Astrocyte (in vitro differentiated cells and primary cell): ENCODE results near the gene PEAK1.

ENCODE experiments used
- EZH2 ChIP-seq: IDR thresholded peaks from 2 replicates; pipeline ENCODE4 v1.6.1; 2012; ENCODE audit warnings: mild to moderate bottlenecking, low read length, inconsistent platforms; ENCODE audit not compliant: insufficient read depth
- TF ChIP-seq, protein P1 (sequence below): IDR thresholded peaks from 2 replicates; pipeline ENCODE4 v1.5.1; 2011; ENCODE audit warnings: low read depth, mild to moderate bottlenecking, inconsistent platforms, low read length, moderate library complexity; ENCODE audit not compliant: insufficient read depth

DNA sequence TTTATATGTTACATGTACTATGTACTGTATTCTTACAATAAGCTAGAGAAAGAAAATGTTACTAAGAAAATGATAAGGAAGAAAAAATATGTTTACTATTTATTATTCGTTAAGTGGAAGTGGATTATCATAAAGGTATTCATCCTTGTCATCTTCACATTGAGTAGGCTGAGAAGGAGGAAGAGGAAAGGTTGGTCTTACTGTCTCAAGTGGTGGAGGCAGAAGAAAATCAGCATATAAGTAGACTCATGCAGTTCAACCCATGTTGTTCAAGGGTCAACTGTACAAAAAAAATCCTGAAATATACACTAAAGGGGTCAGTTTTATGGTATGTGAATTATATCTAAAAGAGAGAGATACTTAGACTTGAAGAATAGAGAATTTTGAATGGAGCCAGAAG is 6.5 kb upstream of the PEAK1 start:
- TF ChIP-seq, protein P1, sequence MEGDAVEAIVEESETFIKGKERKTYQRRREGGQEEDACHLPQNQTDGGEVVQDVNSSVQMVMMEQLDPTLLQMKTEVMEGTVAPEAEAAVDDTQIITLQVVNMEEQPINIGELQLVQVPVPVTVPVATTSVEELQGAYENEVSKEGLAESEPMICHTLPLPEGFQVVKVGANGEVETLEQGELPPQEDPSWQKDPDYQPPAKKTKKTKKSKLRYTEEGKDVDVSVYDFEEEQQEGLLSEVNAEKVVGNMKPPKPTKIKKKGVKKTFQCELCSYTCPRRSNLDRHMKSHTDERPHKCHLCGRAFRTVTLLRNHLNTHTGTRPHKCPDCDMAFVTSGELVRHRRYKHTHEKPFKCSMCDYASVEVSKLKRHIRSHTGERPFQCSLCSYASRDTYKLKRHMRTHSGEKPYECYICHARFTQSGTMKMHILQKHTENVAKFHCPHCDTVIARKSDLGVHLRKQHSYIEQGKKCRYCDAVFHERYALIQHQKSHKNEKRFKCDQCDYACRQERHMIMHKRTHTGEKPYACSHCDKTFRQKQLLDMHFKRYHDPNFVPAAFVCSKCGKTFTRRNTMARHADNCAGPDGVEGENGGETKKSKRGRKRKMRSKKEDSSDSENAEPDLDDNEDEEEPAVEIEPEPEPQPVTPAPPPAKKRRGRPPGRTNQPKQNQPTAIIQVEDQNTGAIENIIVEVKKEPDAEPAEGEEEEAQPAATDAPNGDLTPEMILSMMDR, result no peak
- no peak for TF ChIP-seq EZH2
